GM12873 (cell line): ENCODE data around the gene RCOR3.

Source experiments
- CTCF ChIP-seq: IDR thresholded peaks from 2 replicates; pipeline ENCODE4 v1.5.1; 2012; ENCODE audit warnings: low read depth, mild to moderate bottlenecking, moderate library complexity, low read length, control low read depth; ENCODE audit not compliant: insufficient read depth; ENCODE audit errors: missing control alignments

Gene RCOR3

GRCh38 chr1:211330282-211330936 is 71.2 kb downstream of the RCOR3 start:
- TF ChIP-seq CTCF = no peak

GRCh38 chr1:211331011-211331709 is 72.0 kb downstream of the RCOR3 start:
- TF ChIP-seq CTCF = no peak

GRCh38 chr1:211332036-211332616 is 73.0 kb downstream of the RCOR3 start:
- no peak for TF ChIP-seq CTCF

GRCh38 chr1:211332830-211333229 is 73.7 kb downstream of the RCOR3 start:
- no peak for TF ChIP-seq CTCF

- no peak for TF ChIP-seq CTCF
Observed at GRCh38 chr1:211333906-211334305, 74.7 kb downstream of the RCOR3 start.

GRCh38 chr1:211334986-211335385 is 75.8 kb downstream of the RCOR3 start:
- no peak for TF ChIP-seq CTCF

GRCh38 chr1:211335522-211336157 is 76.5 kb downstream of the RCOR3 start:
- TF ChIP-seq CTCF = no peak
